Fibroblast of skin of right biceps (primary cell): Measurements from ENCODE around the gene STEAP4.
A peak's percentile ranks its signal among the peaks of the same experiment; 100 is the strongest.
"Not testable (repeated sequence)": the region's sequence is repeated elsewhere in the genome, so short reads cannot be mapped to it uniquely, and the experiment has no call there.

Experiments
- DNase-seq: peaks from one replicate; pipeline ENCODE4 v3.0.0-alpha.2; 2013

Gene STEAP4

DNA sequence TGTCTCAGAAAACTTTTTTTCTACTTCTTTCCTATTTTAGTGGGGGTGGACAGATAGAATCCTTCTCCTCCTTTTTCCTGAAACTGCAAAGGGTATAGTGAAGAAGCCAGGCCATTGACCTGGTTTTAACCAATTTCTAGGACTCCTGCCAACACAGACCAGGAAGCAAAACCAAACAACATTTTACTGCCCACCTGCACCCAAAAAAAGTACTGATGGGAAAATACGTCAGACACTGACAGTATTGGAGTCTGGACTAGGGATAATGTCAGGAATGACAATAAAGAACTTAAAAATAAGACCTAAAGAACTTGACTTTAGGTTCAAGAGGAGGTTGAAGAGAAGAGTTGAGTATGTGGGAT, 5.0 kb upstream of the STEAP4 start:
- no peak for DNase-seq

GRCh38 chr7:88310956-88311674, 4.4 kb upstream of the STEAP4 start:
- no peak for DNase-seq

GRCh38 chr7:88309819-88310218, 3.1 kb upstream of the STEAP4 start:
- DNase-seq, result no peak

DNA sequence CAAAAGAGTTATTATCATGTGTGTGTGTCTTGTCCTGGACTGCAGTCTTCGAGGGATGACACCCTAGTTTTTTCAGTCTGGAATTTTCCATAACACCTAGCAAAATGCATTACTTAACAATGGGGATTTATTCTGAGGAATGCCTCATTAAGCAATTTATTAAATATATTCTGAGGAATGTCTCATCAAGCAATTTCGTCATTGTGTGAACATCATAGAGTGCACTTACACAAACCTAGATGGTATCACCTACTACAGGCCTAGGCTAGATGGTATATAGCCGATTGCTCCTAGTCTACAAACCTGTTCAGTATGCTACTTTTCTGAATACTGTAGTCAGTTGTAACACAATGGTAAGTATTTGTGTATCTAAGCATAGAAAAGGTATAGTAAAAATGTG, 1.1 kb upstream of the STEAP4 start:
- no peak for DNase-seq

- no peak for DNase-seq
These were observed 718 bp upstream of the STEAP4 start for GRCh38 chr7:88307412-88307811.

DNA sequence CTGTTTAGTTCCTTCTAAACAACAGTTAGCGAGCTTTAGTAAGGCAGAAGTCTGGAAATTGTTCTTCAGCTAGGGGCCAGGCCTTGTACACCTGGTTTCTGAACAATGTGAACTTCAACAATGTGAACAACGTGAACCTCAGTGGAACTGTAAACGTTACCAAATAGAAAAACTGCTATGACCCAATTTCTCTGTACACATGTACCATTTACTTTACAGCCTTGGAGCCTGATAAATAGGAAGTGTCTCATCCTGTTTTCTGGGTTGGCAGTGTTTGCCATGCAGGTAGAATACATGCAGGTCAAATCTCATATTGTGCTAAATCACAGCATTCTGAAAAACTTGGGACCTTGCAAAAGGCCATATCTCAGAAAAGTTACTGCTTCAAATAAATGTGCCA, 1.6 kb downstream of the STEAP4 start:
- DNase-seq, result no peak

DNA sequence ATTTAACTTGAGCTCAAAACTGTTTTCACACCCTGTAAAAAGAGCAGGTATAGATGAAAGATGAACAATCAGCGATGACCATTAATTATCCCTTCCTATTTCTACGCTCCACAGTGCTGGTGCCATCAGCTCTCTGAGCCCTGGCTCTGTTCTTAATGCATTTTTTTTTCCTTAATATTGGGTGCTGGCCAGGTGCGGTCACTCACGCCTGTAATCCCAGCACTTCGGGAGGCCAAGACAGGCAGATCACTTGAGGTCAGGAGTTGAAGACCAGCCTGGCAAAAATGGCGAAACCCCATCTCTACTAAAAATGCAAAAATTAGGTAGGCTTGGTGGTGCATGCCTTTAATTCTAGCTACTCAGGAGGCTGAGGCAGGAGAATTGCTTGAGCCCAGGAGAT, 4.2 kb downstream of the STEAP4 start:
- no peak for DNase-seq

- no peak for DNase-seq
These were observed 4.8 kb downstream of the STEAP4 start for GRCh38 chr7:88301924-88302323.

GRCh38 chr7:88300401-88300945, 6.2 kb downstream of the STEAP4 start:
- DNase-seq, result peak; percentile 9

GRCh38 chr7:88299126-88299525, 7.6 kb downstream of the STEAP4 start:
- DNase-seq, result no peak

DNA sequence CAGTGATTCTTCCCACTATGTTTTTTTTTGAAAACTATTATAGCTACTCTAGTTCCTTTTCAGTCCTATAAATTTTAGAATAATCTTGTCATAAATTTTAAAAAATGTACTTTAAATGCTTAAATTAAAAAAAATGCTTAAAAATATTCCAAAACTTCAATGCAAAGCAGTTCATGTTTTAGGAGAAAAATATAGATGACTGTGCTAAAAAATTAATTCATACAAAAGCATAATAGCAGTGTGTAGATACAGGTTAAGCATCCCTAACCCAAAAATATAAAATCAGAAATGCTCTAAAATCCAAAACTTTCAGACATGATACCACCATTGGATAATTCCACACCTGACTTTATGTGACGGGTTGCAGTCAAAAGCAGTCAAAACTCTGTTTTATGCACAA, 12.8 kb downstream of the STEAP4 start:
- no peak for DNase-seq

GRCh38 chr7:88291398-88292173, 15.1 kb downstream of the STEAP4 start:
- DNase-seq, result peak; percentile 30

DNA sequence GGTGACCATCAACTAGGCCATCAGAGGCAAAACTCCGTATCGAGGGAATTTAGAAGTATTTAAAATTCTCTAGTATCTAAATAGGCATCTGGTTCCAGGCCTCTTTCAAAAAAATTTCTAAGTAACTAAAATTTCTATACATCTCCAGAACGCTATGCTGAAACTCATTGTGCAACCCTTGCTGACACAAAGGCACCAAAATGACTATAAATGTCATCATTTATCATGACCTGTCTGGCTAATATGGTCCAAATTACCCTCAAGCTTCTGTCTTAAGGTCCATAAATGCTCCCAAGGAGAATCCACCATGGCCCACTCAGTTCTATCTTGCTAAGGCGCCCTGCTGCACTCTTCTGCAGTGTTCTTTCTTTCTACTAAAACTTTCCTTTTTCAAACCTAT, 16.2 kb downstream of the STEAP4 start:
- DNase-seq, result no peak

DNA sequence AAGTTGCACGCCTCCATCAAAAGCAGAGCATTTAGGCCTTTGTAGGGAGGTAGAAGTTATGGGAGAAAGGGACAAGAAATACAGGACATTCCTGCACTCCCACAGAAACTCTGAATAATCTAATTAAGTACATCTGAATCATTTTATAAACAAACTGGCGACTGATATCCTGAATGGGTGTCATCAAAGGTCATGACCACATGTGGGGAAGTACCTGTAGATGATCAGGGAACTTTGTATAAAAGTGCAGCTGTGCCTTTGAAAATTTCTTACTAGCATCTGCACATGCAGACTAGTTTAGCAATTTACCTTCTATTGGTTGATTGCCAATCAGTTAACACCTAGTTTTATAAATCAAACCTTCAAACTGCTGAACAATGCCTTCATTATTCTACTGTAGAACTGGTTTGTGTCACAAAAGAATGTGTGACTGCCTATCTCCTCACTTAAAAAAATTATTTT, 17.1 kb downstream of the STEAP4 start:
- no peak for DNase-seq

DNA sequence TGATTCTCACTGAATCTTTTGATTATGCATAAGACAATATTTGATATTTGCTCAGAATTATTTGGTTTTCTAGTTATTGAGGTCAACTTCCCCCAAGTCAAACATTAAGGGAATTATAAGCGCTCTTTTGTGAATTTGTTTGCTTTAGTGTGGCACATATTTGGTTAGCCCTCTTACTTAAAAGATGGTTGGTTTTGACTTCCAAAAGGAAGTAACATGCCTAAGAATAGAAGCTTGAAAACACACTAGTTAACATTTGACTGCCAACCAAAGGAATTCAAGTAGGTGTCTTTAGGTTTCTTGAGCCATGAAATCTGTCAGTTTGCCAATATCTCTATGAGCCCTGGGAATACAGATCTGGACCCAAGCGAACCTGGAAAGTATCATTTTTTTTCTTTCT, 24.9 kb downstream of the STEAP4 start:
- DNase-seq, result no peak

DNA sequence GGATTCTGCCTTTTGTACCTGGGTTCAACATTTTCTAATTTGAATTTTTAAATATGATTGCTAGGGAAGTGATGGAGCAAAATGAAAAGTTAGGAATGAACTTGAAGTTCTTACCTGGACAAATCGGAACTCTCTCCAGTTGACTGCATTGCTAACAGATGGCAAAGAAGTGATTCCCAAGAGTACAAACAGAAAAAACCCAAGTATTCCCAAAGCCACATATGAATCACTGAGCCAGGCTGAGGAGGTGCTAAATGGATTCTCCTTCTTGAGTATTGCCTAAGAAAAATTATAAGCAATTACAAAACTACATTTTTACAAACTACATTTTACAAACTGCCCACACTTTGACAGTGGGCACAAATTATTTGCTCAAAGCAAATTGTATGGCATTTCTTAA, 25.9 kb downstream of the STEAP4 start:
- no peak for DNase-seq

GRCh38 chr7:88279323-88279722, 27.4 kb downstream of the STEAP4 start:
- DNase-seq, result no peak

DNA sequence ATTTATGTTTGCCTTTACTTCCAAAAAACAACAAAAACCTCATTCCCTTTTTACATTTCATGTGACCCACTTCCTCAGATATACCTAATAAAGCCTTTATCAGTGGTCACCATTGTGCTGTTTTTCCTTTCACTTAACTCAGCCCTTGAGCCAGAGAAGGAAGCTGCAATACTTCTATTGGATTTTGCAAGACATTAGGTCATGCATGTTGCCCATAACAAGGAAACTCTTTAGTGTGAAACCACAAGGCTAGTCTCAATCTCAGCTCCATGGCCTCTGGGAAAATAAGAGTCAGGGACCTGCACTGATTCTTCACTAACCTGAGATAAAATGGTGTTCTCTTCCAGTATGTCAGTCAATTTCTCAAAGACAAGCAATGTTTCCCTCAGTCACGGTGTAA, 27.8 kb downstream of the STEAP4 start:
- DNase-seq, result no peak

- no peak for DNase-seq
These were observed 30.0 kb downstream of the STEAP4 start for GRCh38 chr7:88276605-88277153.

DNA sequence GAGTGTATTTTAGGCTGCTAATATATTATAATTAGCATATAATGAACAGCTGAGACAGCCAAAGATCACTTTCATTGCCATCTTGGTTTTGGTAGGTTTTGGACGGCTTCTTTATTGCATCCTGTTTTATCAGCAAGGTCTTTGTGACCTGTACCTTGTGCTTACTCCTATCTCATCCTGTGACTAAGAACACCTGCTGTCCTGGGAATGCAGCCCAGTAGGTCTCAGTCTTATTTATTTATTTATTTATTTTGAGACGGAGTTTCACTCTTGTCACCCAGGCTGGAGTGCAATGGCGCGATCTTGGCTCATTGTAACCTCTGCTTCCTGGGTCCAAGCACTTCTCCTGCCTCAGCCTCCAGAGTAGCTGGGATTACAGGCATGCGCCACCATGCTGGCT, 31.8 kb downstream of the STEAP4 start:
- DNase-seq, result not testable (repeated sequence)

DNA sequence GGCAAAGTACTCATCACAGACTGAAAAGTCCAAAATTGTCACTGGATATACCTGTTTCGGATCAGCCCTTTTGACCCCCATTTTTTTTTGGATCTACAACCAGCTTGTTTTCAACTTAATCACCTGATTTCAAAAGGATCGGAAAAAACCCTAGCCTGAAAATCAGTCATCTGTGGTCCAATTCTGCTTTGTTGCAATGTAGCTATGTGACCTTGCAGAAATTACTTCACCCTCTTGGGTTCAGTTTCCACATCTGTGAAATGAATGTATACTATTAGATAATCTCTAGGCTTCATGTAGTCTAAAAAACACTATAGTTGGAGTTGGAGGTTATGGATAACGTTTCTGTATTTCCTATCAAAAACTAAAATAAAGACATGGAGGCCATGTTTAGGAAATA, 37.1 kb downstream of the STEAP4 start:
- no peak for DNase-seq

DNA sequence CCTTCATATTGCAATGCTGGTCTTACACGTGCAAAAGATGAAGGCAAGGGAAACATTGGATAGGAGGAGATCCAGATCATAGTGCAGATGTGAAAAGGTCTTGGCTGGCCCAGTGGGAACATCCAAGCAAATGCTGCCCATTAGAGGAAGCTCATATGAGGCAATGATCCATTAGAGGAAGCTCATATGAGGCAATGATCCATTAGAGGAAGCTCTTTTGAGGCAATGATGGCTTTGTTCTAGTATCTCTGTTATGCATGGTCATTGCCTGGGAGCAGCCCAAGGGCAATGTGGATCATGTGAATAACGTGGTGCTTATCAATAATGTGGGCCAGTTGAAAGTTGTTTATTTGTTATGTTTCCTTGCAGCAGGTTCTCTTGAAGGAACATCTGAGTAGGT, 37.8 kb downstream of the STEAP4 start:
- no peak for DNase-seq

- DNase-seq, result no peak
These were observed 38.6 kb downstream of the STEAP4 start for GRCh38 chr7:88268051-88268450.

DNA sequence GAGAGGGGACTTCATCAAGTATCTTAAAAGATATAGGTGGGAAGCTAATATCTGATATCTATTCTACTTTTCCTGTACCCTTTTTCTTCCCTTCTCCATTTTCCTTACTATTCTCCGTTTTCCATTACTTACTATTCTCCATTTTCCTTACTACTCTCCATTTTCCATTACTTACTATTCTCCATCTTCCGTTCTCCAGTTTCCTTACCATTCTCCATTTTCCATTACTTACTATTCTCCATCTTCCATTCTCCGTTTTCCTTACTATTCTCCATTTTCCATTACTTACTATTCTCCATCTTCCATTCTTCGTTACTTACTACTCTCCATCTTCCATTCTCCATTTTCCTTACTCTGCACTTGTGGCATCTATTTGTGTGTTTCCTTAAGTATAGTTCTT, 39.3 kb downstream of the STEAP4 start:
- no peak for DNase-seq
